GM12801 (cell line): Measurements from ENCODE around the gene SELENOT.

Experiments used
- TF ChIP-seq, protein P1 (sequence below): IDR thresholded peaks from one replicate; pipeline ENCODE4 v1.5.1; 2011; ENCODE audit warnings: control low read depth; ENCODE audit not compliant: insufficient read length; ENCODE audit errors: extremely low read depth

Gene SELENOT

DNA sequence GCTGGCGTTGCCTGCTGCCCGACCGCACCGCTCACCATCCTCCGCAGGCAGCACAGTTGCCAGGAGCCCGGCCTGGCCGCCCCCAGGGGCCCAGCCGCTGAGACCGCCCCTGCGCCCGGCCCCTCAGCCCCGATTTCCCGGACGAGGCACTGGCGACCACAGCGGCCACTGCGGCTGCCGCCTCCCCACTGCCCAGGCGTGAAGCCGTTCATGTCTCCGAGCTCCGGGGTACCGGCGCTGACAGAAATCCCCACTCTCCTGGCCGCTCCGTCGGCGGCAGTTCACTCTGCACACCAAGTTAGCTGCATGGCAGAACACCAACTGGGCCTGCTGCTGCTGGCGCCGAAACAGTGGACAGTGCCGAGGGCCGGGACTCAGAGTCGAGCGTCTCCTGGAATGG is 8.5 kb downstream of the SELENOT start:
- TF ChIP-seq, protein P1, sequence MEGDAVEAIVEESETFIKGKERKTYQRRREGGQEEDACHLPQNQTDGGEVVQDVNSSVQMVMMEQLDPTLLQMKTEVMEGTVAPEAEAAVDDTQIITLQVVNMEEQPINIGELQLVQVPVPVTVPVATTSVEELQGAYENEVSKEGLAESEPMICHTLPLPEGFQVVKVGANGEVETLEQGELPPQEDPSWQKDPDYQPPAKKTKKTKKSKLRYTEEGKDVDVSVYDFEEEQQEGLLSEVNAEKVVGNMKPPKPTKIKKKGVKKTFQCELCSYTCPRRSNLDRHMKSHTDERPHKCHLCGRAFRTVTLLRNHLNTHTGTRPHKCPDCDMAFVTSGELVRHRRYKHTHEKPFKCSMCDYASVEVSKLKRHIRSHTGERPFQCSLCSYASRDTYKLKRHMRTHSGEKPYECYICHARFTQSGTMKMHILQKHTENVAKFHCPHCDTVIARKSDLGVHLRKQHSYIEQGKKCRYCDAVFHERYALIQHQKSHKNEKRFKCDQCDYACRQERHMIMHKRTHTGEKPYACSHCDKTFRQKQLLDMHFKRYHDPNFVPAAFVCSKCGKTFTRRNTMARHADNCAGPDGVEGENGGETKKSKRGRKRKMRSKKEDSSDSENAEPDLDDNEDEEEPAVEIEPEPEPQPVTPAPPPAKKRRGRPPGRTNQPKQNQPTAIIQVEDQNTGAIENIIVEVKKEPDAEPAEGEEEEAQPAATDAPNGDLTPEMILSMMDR = no peak

DNA sequence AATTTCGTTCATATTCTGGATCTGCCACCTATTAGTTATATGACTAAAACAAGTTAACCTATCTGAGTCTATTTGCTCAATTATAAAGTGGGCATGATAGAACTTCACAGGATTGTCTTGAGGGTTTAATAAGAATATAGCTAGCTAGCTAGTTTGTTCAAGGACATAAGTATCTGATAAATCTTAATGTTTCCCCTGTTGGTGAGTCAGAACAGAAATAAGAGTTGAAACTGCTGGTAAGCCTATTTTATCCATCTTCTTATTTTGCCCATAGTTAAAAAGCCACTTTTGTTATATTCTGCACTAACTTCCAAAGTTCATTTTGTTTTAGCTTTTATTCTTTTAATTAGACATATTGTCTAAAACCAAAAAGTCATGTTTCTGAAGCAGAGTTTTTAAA is 9.4 kb downstream of the SELENOT start:
- TF ChIP-seq, protein P1 = no peak

DNA sequence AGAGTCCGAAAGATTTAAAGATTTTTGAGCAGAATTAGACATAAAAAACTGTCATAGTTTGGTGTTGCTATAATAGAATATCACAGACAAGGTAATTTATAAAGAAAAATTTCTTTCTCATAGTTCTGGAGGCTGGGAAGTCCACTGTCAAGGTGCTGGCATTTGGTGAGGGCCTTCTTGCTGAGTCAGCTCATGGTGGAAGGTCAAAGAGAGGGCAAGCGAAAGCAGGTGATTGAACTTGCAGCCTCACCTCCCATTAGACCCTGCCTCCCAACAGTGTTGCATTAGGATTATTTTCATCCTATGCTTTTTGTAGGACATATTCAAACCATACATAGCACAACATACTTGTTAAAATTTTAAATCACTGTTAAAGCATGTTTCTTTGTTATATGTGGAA is 9.9 kb downstream of the SELENOT start:
- TF ChIP-seq, protein P1 = no peak

DNA sequence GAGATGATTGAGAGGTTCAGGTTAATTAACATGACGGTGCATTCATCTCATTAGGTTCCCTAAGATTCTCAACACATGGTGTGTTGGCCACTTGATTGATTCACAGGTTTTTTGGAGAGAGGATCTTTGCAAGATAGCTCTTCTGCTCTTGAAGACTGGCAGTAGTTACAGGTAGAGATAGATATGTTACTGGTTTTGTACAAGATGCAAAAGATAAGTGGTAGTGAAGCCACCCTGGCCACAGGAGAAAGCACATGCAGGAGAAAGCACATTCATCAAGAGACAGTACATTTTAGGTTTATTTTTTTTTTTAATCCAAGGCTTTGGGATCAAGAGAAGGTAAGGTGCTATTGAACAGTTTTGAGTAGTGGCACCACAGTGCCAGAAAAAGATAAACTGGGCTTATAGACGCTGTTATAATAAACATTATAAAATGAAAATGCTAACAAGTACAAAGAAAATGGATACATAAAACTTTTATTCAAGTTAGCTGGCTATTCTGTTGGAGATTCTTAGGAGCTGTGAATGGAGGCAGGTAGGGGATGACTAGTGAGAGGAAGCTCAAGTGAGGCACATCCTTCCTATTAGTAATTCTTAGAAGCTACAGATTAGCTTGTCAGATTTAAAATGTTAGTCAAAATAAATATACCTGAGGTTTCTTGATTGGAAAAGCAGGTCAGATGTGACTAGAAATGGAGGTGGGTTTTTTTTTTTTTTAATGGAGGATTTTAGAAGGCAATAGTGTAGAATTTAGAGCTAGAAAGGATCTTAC is 10.8 kb downstream of the SELENOT start:
- TF ChIP-seq, protein P1 = no peak

DNA sequence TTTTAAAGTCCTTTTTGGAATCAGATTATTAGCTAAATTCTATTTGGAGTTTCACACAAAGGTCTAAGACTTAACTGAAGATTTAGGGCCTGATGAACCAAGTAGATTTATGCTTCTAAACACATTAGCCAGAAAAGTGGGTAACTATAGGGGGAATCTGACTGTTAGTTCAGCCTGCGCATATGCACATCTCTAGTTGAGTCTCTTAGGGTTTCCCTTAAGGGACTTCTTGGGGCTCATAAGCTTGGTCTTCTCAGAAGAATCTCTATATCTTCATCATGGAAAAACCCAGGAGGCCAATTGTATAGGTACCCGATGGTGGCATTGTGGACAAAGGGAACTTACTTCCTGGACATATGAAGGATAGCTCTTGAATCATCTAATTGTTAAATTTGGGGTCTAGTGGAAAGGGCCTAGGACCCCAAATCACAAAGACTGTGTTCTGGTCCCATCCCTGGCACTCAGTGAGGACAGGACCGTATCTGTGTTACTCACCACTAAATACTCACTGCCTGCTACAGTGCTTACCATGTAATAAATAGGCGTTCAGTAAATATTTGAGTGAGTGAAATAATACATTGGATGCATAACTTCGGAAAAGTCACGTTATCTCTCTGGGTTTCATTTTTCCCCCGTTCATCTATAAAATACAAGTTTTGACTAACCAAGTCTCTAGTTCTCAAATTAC is 17.0 kb downstream of the SELENOT start:
- TF ChIP-seq, protein P1 = no peak

DNA sequence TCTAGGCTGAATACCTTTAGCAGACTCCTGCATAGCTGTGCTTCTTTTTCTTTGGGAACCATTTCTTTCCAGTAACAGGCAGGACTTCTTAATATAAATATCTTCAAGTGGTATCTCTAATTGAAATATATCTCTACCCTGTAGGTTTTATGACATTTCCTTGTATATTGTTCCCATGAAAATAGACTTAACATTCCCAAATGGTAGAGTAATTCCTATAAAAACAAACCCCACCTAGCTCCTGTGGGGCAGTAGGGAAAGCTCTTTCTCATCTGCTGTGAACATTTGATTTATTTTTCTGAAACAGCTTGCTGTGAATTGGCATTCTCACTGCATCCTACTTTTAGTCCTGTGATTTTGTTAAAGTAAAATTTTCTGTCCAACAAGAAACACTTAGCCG is 20.8 kb downstream of the SELENOT start:
- TF ChIP-seq, protein P1 = no peak

DNA sequence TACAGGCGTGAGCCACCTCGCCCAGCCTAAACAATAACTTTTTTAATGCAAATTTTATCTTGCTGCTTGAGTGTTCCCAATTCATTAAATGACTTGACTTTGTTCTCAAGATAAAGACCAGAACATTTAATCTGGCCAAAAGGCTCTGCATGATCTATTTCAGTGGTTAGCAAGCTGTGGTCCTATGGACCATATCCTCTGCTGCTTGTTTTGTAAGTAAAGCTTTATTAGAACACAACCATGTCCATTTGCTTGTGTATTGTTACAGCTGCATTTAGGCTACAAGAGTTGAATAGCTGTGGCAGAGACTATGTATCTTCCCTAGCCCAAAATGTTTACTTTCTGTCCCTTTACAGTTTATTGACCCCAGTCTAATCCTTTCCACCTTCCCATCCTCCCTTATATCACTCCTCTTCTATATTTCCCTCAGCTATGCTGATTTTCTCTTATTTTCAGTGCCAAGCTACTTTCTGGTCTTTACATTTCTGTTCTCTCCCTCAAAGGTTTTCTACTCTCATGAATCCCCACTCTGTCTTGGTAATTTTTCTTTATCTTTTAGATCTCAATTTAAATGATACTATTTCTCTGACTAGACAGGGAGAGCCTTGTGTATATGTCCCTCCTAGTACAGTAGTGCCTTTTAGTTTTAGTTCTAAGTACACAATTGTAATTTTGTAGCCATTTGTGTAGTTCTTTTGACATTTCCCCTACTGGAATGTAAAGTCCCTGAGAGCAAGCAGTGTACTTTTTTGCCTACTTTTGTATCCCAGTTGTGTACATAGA is 23.2 kb downstream of the SELENOT start:
- TF ChIP-seq, protein P1 = no peak
